Vagina (tissue), 2 donors: ENCODE results near the gene CFAP61. TPM values are rescaled to one million over a fixed set of nuclear protein-coding genes. Genes with fewer than 3 reads are reported as not detected.
"Not testable (repeated sequence)": the region's sequence is repeated elsewhere in the genome, so short reads cannot be mapped to it uniquely, and the experiment has no call there.

Experiments
- DNase-seq, 2 donors: peaks; one replicate each; pipeline ENCODE4 v3.0.0-alpha.2; 2017; ENCODE audit errors: extremely low spot score in 2 of 2
- H3K27ac ChIP-seq: fragments of 200-600 bp; sonication (generic); one replicate; pipeline ENCODE4 v1.5.1; 2019
- H3K27me3 ChIP-seq: fragments of 200-600 bp; sonication (generic); one replicate; pipeline ENCODE4 v1.5.1; 2019
- H3K36me3 ChIP-seq, 2 donors: fragments of 200-600 bp; sonication (generic); one replicate each; pipeline ENCODE4 v1.5.1; 2017 to 2019
- H3K4me1 ChIP-seq: fragments of 200-600 bp; sonication (generic); one replicate; pipeline ENCODE4 v1.5.1; 2019
- H3K4me3 ChIP-seq, 2 donors: fragments of 200-600 bp; sonication (generic); 1 replicate in 1 of 2; 2 replicates in 1 of 2; pipeline ENCODE4 v1.5.1; 2016 to 2019
- H3K9me3 ChIP-seq: fragments of 200-600 bp; sonication (generic); one replicate; pipeline ENCODE4 v1.5.1; 2019
- POLR2A ChIP-seq, 2 donors: fragments of 450-650 bp; IDR thresholded peaks; one replicate each; pipeline ENCODE4 v1.6.1; 2017; ENCODE audit warnings: antibody characterized with exemption in 2 of 2, mild to moderate bottlenecking in 2 of 2, moderate library complexity in 2 of 2
- POLR2AphosphoS5 ChIP-seq, 2 donors: sonication (generic); formaldehyde crosslinking; IDR thresholded peaks; one replicate each; pipeline ENCODE4 v1.9.0; 2017; ENCODE audit warnings: antibody characterized with exemption in 2 of 2, mild to moderate bottlenecking in 2 of 2, low read depth in 1 of 2; ENCODE audit not compliant: insufficient read depth in 1 of 2
- intact Hi-C: fragments of 100-400 bp; cut with DNase I; formaldehyde crosslinking; loops from one replicate; pipeline ENCODE4 v1.15.1; 2023
- total RNA-seq: library from RNA; depleted of rRNA; stranded (reverse); fragments of >200 nt; gene quantifications from one replicate; pipeline ENCODE4 v1.2.3, GENCODE V29; 2016
- TF ChIP-seq, protein P1 (sequence below), 3 experiments: fragments of 450-650 bp in 2 of 3; fragments of 200-600 bp in 1 of 3; sonication (generic) in 1 of 3; IDR thresholded peaks; one replicate each; pipeline ENCODE4 v1.5.1; 2017 to 2019; ENCODE audit warnings: antibody characterized with exemption in 3 of 3, mild to moderate bottlenecking in 2 of 3, moderate library complexity in 2 of 3

CFAP61 gene
- total RNA-seq, 1 donor from 2014 or later, result 1.5 TPM

- intact Hi-C loops, result no loop called here
- TF ChIP-seq, protein P1, sequence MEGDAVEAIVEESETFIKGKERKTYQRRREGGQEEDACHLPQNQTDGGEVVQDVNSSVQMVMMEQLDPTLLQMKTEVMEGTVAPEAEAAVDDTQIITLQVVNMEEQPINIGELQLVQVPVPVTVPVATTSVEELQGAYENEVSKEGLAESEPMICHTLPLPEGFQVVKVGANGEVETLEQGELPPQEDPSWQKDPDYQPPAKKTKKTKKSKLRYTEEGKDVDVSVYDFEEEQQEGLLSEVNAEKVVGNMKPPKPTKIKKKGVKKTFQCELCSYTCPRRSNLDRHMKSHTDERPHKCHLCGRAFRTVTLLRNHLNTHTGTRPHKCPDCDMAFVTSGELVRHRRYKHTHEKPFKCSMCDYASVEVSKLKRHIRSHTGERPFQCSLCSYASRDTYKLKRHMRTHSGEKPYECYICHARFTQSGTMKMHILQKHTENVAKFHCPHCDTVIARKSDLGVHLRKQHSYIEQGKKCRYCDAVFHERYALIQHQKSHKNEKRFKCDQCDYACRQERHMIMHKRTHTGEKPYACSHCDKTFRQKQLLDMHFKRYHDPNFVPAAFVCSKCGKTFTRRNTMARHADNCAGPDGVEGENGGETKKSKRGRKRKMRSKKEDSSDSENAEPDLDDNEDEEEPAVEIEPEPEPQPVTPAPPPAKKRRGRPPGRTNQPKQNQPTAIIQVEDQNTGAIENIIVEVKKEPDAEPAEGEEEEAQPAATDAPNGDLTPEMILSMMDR (IDR thresholded peaks at IDR 0.05), result no peak
- TF ChIP-seq POLR2AphosphoS5 (IDR thresholded peaks at IDR 0.05; ENCODE audit: insufficient read depth in 1 of 2, low read depth in 1 of 2) (no peak), POLR2A (IDR thresholded peaks at IDR 0.05) (no peak)
Observed at GRCh38 chr20:20096421-20096820, 44.1 kb downstream of the CFAP61 start.

GRCh38 chr20:20100881-20101280 is 48.5 kb downstream of the CFAP61 start:
- TF ChIP-seq POLR2A (IDR thresholded peaks at IDR 0.05), result no peak
- TF ChIP-seq, protein P1 (IDR thresholded peaks at IDR 0.05), result no peak
- no peak for TF ChIP-seq POLR2AphosphoS5 (IDR thresholded peaks at IDR 0.05; ENCODE audit: insufficient read depth in 1 of 2, low read depth in 1 of 2)
- H3K27me3 ChIP-seq, result no peaks in the 10 kb centered on the region
- H3K36me3 ChIP-seq, result no peaks in the 10 kb centered on the region
- H3K9me3 ChIP-seq, result no peaks in the 10 kb centered on the region
- H3K27ac ChIP-seq, result no peak overlapping the region
- intact Hi-C loops, result no loop called here
- H3K4me1 ChIP-seq, result no peaks in the 10 kb centered on the region
- no peak for DNase-seq
- H3K4me3 ChIP-seq, result no peak overlapping the region

More at GRCh38 chr20:20096421-20096820, 44.1 kb downstream of the CFAP61 start:
- Histone ChIP-seq H3K27me3 (no peaks in the 10 kb centered on the region), H3K4me3 (no peak overlapping the region), H3K9me3 (no peaks in the 10 kb centered on the region), H3K27ac (no peak overlapping the region), H3K4me1 (no peaks in the 10 kb centered on the region), H3K36me3 (no peaks in the 10 kb centered on the region)
- DNase-seq, result no peak

- H3K4me3 ChIP-seq, result no peak overlapping the region
- no peaks in the 10 kb centered on the region for H3K4me1 ChIP-seq
- TF ChIP-seq POLR2A (IDR thresholded peaks at IDR 0.05), result no peak
- no peak for TF ChIP-seq POLR2AphosphoS5 (IDR thresholded peaks at IDR 0.05; ENCODE audit: insufficient read depth in 1 of 2, low read depth in 1 of 2)
- TF ChIP-seq, protein P1 (IDR thresholded peaks at IDR 0.05), result no peak
- H3K9me3 ChIP-seq, result no peaks in the 10 kb centered on the region
- no peak overlapping the region for H3K27ac ChIP-seq
- H3K27me3 ChIP-seq, result no peaks in the 10 kb centered on the region
- no peak for DNase-seq
- intact Hi-C loops, result no loop called here
- H3K36me3 ChIP-seq, result no peaks in the 10 kb centered on the region
Observed at GRCh38 chr20:20102163-20102562, 49.8 kb downstream of the CFAP61 start.

- H3K27ac ChIP-seq, result no peak overlapping the region
- TF ChIP-seq, protein P1 (IDR thresholded peaks at IDR 0.05), result no peak
- no peaks in the 10 kb centered on the region for H3K27me3 ChIP-seq
- H3K4me3 ChIP-seq, result no peak overlapping the region
- DNase-seq, result no peak
- no peaks in the 10 kb centered on the region for H3K9me3 ChIP-seq
- H3K36me3 ChIP-seq, result no peaks in the 10 kb centered on the region
- intact Hi-C loops, result no loop called here
- no peaks in the 10 kb centered on the region for H3K4me1 ChIP-seq
Observed at GRCh38 chr20:20102716-20103258, 50.5 kb downstream of the CFAP61 start.

- TF ChIP-seq POLR2A (IDR thresholded peaks at IDR 0.05), result no peak
- TF ChIP-seq, protein P1 (IDR thresholded peaks at IDR 0.05), result no peak
- no peak for TF ChIP-seq POLR2AphosphoS5 (IDR thresholded peaks at IDR 0.05; ENCODE audit: insufficient read depth in 1 of 2, low read depth in 1 of 2)
- Histone ChIP-seq H3K36me3 (no peaks in the 10 kb centered on the region), H3K4me1 (no peaks in the 10 kb centered on the region), H3K27me3 (no peaks in the 10 kb centered on the region), H3K9me3 (no peaks in the 10 kb centered on the region), H3K4me3 (no peak overlapping the region), H3K27ac (no peak overlapping the region)
- no peak for DNase-seq
- intact Hi-C loops, result no loop called here
Observed at GRCh38 chr20:20103486-20103885, 51.2 kb downstream of the CFAP61 start.

GRCh38 chr20:20123187-20123586 is 70.9 kb downstream of the CFAP61 start:
- intact Hi-C loops, H3K4me3 ChIP-seq, H3K27ac ChIP-seq: not testable (repeated sequence)

More at GRCh38 chr20:20123187-20123586, 70.9 kb downstream of the CFAP61 start:
- not testable (repeated sequence) for H3K27me3 ChIP-seq, DNase-seq, H3K9me3 ChIP-seq, H3K4me1 ChIP-seq, H3K36me3 ChIP-seq
